GM18861 (cell line): Measurements from ENCODE around the gene QKI.
"Not testable (repeated sequence)": the region's sequence is repeated elsewhere in the genome, so short reads cannot be mapped to it uniquely, and the experiment has no call there.

Source experiments
- ATAC-seq: cut with Tn5 transposase; IDR thresholded peaks from one replicate; pipeline ENCODE4 v1.9.1; 2021; ENCODE audit not compliant: unreplicated experiment

The QKI gene

GRCh38 chr6:163438298-163438939 lies 23.9 kb downstream of the QKI start:
- ATAC-seq: no peak

- peak; percentile 43 for ATAC-seq
Measured at GRCh38 chr6:163438940-163439335, 24.4 kb downstream of the QKI start.

GRCh38 chr6:163439390-163439789 lies 24.9 kb downstream of the QKI start:
- ATAC-seq: not testable (repeated sequence)

- ATAC-seq: no peak
Measured at GRCh38 chr6:163439997-163440396, 25.5 kb downstream of the QKI start.

- ATAC-seq: no peak
Measured at GRCh38 chr6:163442336-163442735, 27.8 kb downstream of the QKI start.

- ATAC-seq: no peak
Measured at GRCh38 chr6:163444077-163444476, 29.6 kb downstream of the QKI start.

GRCh38 chr6:163446549-163446948 lies 32.0 kb downstream of the QKI start:
- no peak for ATAC-seq

GRCh38 chr6:163449076-163449475 lies 34.6 kb downstream of the QKI start:
- ATAC-seq: no peak

GRCh38 chr6:163454425-163454824 lies 39.9 kb downstream of the QKI start:
- ATAC-seq: no peak

- ATAC-seq: no peak
Measured at GRCh38 chr6:163455552-163455951, 41.0 kb downstream of the QKI start.

- no peak for ATAC-seq
Measured at GRCh38 chr6:163457637-163458561, 43.4 kb downstream of the QKI start.

GRCh38 chr6:163459007-163459406 lies 44.5 kb downstream of the QKI start:
- no peak for ATAC-seq

GRCh38 chr6:163459536-163459935 lies 45.0 kb downstream of the QKI start:
- no peak for ATAC-seq

- peak; percentile 83 for ATAC-seq
Measured at GRCh38 chr6:163460307-163460782, 45.8 kb downstream of the QKI start.

GRCh38 chr6:163461696-163462095 lies 47.2 kb downstream of the QKI start:
- ATAC-seq: no peak

GRCh38 chr6:163463180-163463579 lies 48.7 kb downstream of the QKI start:
- ATAC-seq: no peak

- no peak for ATAC-seq
Measured at GRCh38 chr6:163463795-163464194, 49.3 kb downstream of the QKI start.

- ATAC-seq: no peak
Measured at GRCh38 chr6:163466839-163467390, 52.4 kb downstream of the QKI start.

- no peak for ATAC-seq
Measured at GRCh38 chr6:163468738-163469137, 54.2 kb downstream of the QKI start.

GRCh38 chr6:163469459-163469985 lies 55.0 kb downstream of the QKI start:
- no peak for ATAC-seq

GRCh38 chr6:163470611-163471010 lies 56.1 kb downstream of the QKI start:
- ATAC-seq: no peak

GRCh38 chr6:163474581-163474980 lies 60.1 kb downstream of the QKI start:
- ATAC-seq: no peak
